HG03175 (cell line): Measurements from ENCODE around the gene VIPAS39.

ENCODE experiments used
- ATAC-seq: cut with Tn5 transposase; IDR thresholded peaks from one replicate; pipeline ENCODE4 v1.9.1; 2021; ENCODE audit warnings: mild to moderate bottlenecking, moderate library complexity; ENCODE audit not compliant: unreplicated experiment

Gene VIPAS39

GRCh38 chr14:77406718-77407117 lies 50.7 kb downstream of the VIPAS39 start:
- no peak for ATAC-seq

- no peak for ATAC-seq
These were observed 51.3 kb downstream of the VIPAS39 start for GRCh38 chr14:77406086-77406485.

- no peak for ATAC-seq
These were observed 53.6 kb downstream of the VIPAS39 start for GRCh38 chr14:77403768-77404167.

- no peak for ATAC-seq
These were observed 57.2 kb downstream of the VIPAS39 start for GRCh38 chr14:77400216-77400615.

- no peak for ATAC-seq
These were observed 67.2 kb downstream of the VIPAS39 start for GRCh38 chr14:77390188-77390587.

GRCh38 chr14:77378701-77379100 lies 78.7 kb downstream of the VIPAS39 start:
- ATAC-seq, result no peak

- peak; percentile 9 for ATAC-seq
These were observed 79.9 kb downstream of the VIPAS39 start for GRCh38 chr14:77377502-77377844.

- peak; percentile 88 for ATAC-seq
These were observed 80.5 kb downstream of the VIPAS39 start, which contains the start of the genes SAMD15 and TMED8 for GRCh38 chr14:77376771-77377501. SAMD15 (plus strand) TSS chr14:77377379; CDS start chr14:77377419, 40 bp downstream. TMED8 (minus strand) TSS chr14:77377094; CDS start chr14:77377053, 41 bp downstream.
